ENCODE measurements around the gene CNGA1.

Gene CNGA1

GRCh38 chr4:48028696-48029095, 12.2 kb upstream of the CNGA1 start:
- H3K4me3 ChIP-seq (ENCODE audit: low read depth in 1 of 2, low read length in 2 of 2), result no peak overlapping the region
- no peaks in the 10 kb centered on the region for H3K27me3 ChIP-seq (ENCODE audit: low read depth, low read length)
- H3K4me1 ChIP-seq (ENCODE audit: control insufficient read depth in 1 of 2, insufficient read depth in 2 of 2, low read length in 2 of 2), result no peaks in the 10 kb centered on the region
- H3K9me3 ChIP-seq (ENCODE audit: control insufficient read depth in 1 of 2, low read length in 2 of 2), result no peaks in the 10 kb centered on the region
- no peaks in the 10 kb centered on the region for H3K36me3 ChIP-seq (ENCODE audit: control insufficient read depth in 1 of 2, insufficient read depth in 2 of 2, low read length in 2 of 2)
- no peak overlapping the region for H3K27ac ChIP-seq (ENCODE audit: low read length)

GRCh38 chr4:48027653-48028052, 11.2 kb upstream of the CNGA1 start:
- no peaks in the 10 kb centered on the region for H3K9me3 ChIP-seq (ENCODE audit: control insufficient read depth in 1 of 2, low read length in 2 of 2)
- H3K27ac ChIP-seq (ENCODE audit: low read length), result no peak overlapping the region
- H3K4me1 ChIP-seq (ENCODE audit: control insufficient read depth in 1 of 2, insufficient read depth in 2 of 2, low read length in 2 of 2), result no peaks in the 10 kb centered on the region
- H3K27me3 ChIP-seq (ENCODE audit: low read depth, low read length), result no peaks in the 10 kb centered on the region
- no peaks in the 10 kb centered on the region for H3K36me3 ChIP-seq (ENCODE audit: control insufficient read depth in 1 of 2, insufficient read depth in 2 of 2, low read length in 2 of 2)
- no peak overlapping the region for H3K4me3 ChIP-seq (ENCODE audit: low read depth in 1 of 2, low read length in 2 of 2)

- Histone ChIP-seq H3K36me3 (ENCODE audit: control insufficient read depth in 1 of 2, insufficient read depth in 2 of 2, low read length in 2 of 2) (no peaks in the 10 kb centered on the region), H3K27ac (ENCODE audit: low read length) (no peak overlapping the region), H3K27me3 (ENCODE audit: low read depth, low read length) (no peaks in the 10 kb centered on the region), H3K4me3 (ENCODE audit: low read depth in 1 of 2, low read length in 2 of 2) (no peak overlapping the region), H3K9me3 (ENCODE audit: control insufficient read depth in 1 of 2, low read length in 2 of 2) (no peaks in the 10 kb centered on the region), H3K4me1 (ENCODE audit: control insufficient read depth in 1 of 2, insufficient read depth in 2 of 2, low read length in 2 of 2) (no peaks in the 10 kb centered on the region)
Measured at GRCh38 chr4:48025005-48025404, 8.5 kb upstream of the CNGA1 start.

GRCh38 chr4:48024522-48024921, 8.0 kb upstream of the CNGA1 start:
- Histone ChIP-seq H3K27ac (ENCODE audit: low read length) (no peak overlapping the region), H3K9me3 (ENCODE audit: control insufficient read depth in 1 of 2, low read length in 2 of 2) (no peaks in the 10 kb centered on the region), H3K36me3 (ENCODE audit: control insufficient read depth in 1 of 2, insufficient read depth in 2 of 2, low read length in 2 of 2) (no peaks in the 10 kb centered on the region), H3K4me3 (ENCODE audit: low read depth in 1 of 2, low read length in 2 of 2) (no peak overlapping the region), H3K27me3 (ENCODE audit: low read depth, low read length) (no peaks in the 10 kb centered on the region), H3K4me1 (ENCODE audit: control insufficient read depth in 1 of 2, insufficient read depth in 2 of 2, low read length in 2 of 2) (no peaks in the 10 kb centered on the region)

GRCh38 chr4:48022192-48022799, 5.8 kb upstream of the CNGA1 start:
- Histone ChIP-seq H3K36me3 (ENCODE audit: control insufficient read depth in 1 of 2, insufficient read depth in 2 of 2, low read length in 2 of 2) (no peaks in the 10 kb centered on the region), H3K4me1 (ENCODE audit: control insufficient read depth in 1 of 2, insufficient read depth in 2 of 2, low read length in 2 of 2) (peaks cover 0 to 3% of the 10 kb centered on the region in 2 donors), H3K27ac (ENCODE audit: low read length) (no peak overlapping the region), H3K27me3 (ENCODE audit: low read depth, low read length) (no peaks in the 10 kb centered on the region), H3K9me3 (ENCODE audit: control insufficient read depth in 1 of 2, low read length in 2 of 2) (no peaks in the 10 kb centered on the region), H3K4me3 (ENCODE audit: low read depth in 1 of 2, low read length in 2 of 2) (no peak overlapping the region)

GRCh38 chr4:48021100-48021499, 4.6 kb upstream of the CNGA1 start:
- no peak overlapping the region for H3K27ac ChIP-seq (ENCODE audit: low read length)
- H3K9me3 ChIP-seq (ENCODE audit: control insufficient read depth in 1 of 2, low read length in 2 of 2), result no peaks in the 10 kb centered on the region
- H3K4me1 ChIP-seq (ENCODE audit: control insufficient read depth in 1 of 2, insufficient read depth in 2 of 2, low read length in 2 of 2), result peaks cover 0 to 13% of the 10 kb centered on the region in 2 donors
- peaks cover 9% of the 10 kb centered on the region for H3K27me3 ChIP-seq (ENCODE audit: low read depth, low read length)
- no peaks in the 10 kb centered on the region for H3K36me3 ChIP-seq (ENCODE audit: control insufficient read depth in 1 of 2, insufficient read depth in 2 of 2, low read length in 2 of 2)
- no peak overlapping the region for H3K4me3 ChIP-seq (ENCODE audit: low read depth in 1 of 2, low read length in 2 of 2)

GRCh38 chr4:48018112-48018511, 1.6 kb upstream of the CNGA1 start:
- Histone ChIP-seq H3K36me3 (ENCODE audit: control insufficient read depth in 1 of 2, insufficient read depth in 2 of 2, low read length in 2 of 2) (no peaks in the 10 kb centered on the region), H3K27me3 (ENCODE audit: low read depth, low read length) (peaks cover 9% of the 10 kb centered on the region), H3K27ac (ENCODE audit: low read length) (no peak overlapping the region), H3K9me3 (ENCODE audit: control insufficient read depth in 1 of 2, low read length in 2 of 2) (no peaks in the 10 kb centered on the region), H3K4me3 (ENCODE audit: low read depth in 1 of 2, low read length in 2 of 2) (peak overlapping the region in 1 of 2 donors; percentile 79), H3K4me1 (ENCODE audit: control insufficient read depth in 1 of 2, insufficient read depth in 2 of 2, low read length in 2 of 2) (peaks cover 0 to 16% of the 10 kb centered on the region in 2 donors)

- Histone ChIP-seq H3K27me3 (ENCODE audit: low read depth, low read length) (peaks cover 9% of the 10 kb centered on the region), H3K4me3 (ENCODE audit: low read depth in 1 of 2, low read length in 2 of 2) (peak overlapping the region; percentile 79 to 81), H3K36me3 (ENCODE audit: control insufficient read depth in 1 of 2, insufficient read depth in 2 of 2, low read length in 2 of 2) (no peaks in the 10 kb centered on the region), H3K4me1 (ENCODE audit: control insufficient read depth in 1 of 2, insufficient read depth in 2 of 2, low read length in 2 of 2) (peaks cover 0 to 16% of the 10 kb centered on the region in 2 donors), H3K9me3 (ENCODE audit: control insufficient read depth in 1 of 2, low read length in 2 of 2) (no peaks in the 10 kb centered on the region), H3K27ac (ENCODE audit: low read length) (peak overlapping the region; percentile 60)
Measured at GRCh38 chr4:48017108-48017571, 659 bp upstream of the CNGA1 start.

GRCh38 chr4:48015678-48016077, 803 bp downstream of the CNGA1 start:
- no peaks in the 10 kb centered on the region for H3K9me3 ChIP-seq (ENCODE audit: control insufficient read depth in 1 of 2, low read length in 2 of 2)
- peaks cover 0 to 16% of the 10 kb centered on the region in 2 donors for H3K4me1 ChIP-seq (ENCODE audit: control insufficient read depth in 1 of 2, insufficient read depth in 2 of 2, low read length in 2 of 2)
- H3K27me3 ChIP-seq (ENCODE audit: low read depth, low read length), result peaks cover 9% of the 10 kb centered on the region
- H3K4me3 ChIP-seq (ENCODE audit: low read depth in 1 of 2, low read length in 2 of 2), result peak overlapping the region in 1 of 2 donors; percentile 79
- H3K36me3 ChIP-seq (ENCODE audit: control insufficient read depth in 1 of 2, insufficient read depth in 2 of 2, low read length in 2 of 2), result no peaks in the 10 kb centered on the region
- no peak overlapping the region for H3K27ac ChIP-seq (ENCODE audit: low read length)

GRCh38 chr4:48015216-48015615, 1.3 kb downstream of the CNGA1 start:
- Histone ChIP-seq H3K4me3 (ENCODE audit: low read depth in 1 of 2, low read length in 2 of 2) (no peak overlapping the region), H3K36me3 (ENCODE audit: control insufficient read depth in 1 of 2, insufficient read depth in 2 of 2, low read length in 2 of 2) (no peaks in the 10 kb centered on the region), H3K9me3 (ENCODE audit: control insufficient read depth in 1 of 2, low read length in 2 of 2) (no peaks in the 10 kb centered on the region), H3K4me1 (ENCODE audit: control insufficient read depth in 1 of 2, insufficient read depth in 2 of 2, low read length in 2 of 2) (peaks cover 0 to 16% of the 10 kb centered on the region in 2 donors), H3K27me3 (ENCODE audit: low read depth, low read length) (peaks cover 9% of the 10 kb centered on the region), H3K27ac (ENCODE audit: low read length) (no peak overlapping the region)

GRCh38 chr4:48012824-48013223, 3.7 kb downstream of the CNGA1 start:
- Histone ChIP-seq H3K27ac (ENCODE audit: low read length) (no peak overlapping the region), H3K36me3 (ENCODE audit: control insufficient read depth in 1 of 2, insufficient read depth in 2 of 2, low read length in 2 of 2) (no peaks in the 10 kb centered on the region), H3K4me3 (ENCODE audit: low read depth in 1 of 2, low read length in 2 of 2) (no peak overlapping the region), H3K27me3 (ENCODE audit: low read depth, low read length) (peaks cover 9% of the 10 kb centered on the region), H3K9me3 (ENCODE audit: control insufficient read depth in 1 of 2, low read length in 2 of 2) (no peaks in the 10 kb centered on the region), H3K4me1 (ENCODE audit: control insufficient read depth in 1 of 2, insufficient read depth in 2 of 2, low read length in 2 of 2) (peaks cover 0 to 16% of the 10 kb centered on the region in 2 donors)

- no peak overlapping the region for H3K4me3 ChIP-seq (ENCODE audit: low read depth in 1 of 2, low read length in 2 of 2)
- no peak overlapping the region for H3K27ac ChIP-seq (ENCODE audit: low read length)
- peaks cover 0 to 8% of the 10 kb centered on the region in 2 donors for H3K4me1 ChIP-seq (ENCODE audit: control insufficient read depth in 1 of 2, insufficient read depth in 2 of 2, low read length in 2 of 2)
- peaks cover 4% of the 10 kb centered on the region for H3K27me3 ChIP-seq (ENCODE audit: low read depth, low read length)
- H3K36me3 ChIP-seq (ENCODE audit: control insufficient read depth in 1 of 2, insufficient read depth in 2 of 2, low read length in 2 of 2), result no peaks in the 10 kb centered on the region
- no peaks in the 10 kb centered on the region for H3K9me3 ChIP-seq (ENCODE audit: control insufficient read depth in 1 of 2, low read length in 2 of 2)
Measured at GRCh38 chr4:48011722-48012121, 4.8 kb downstream of the CNGA1 start.

All from muscle layer of duodenum (tissue), 2 donors.